K562 (cell line): Measurements from ENCODE around the gene GATAD2B. TPM values are rescaled to one million over a fixed set of nuclear protein-coding genes. Genes with fewer than 3 reads are reported as not detected.
A peak's percentile ranks its signal among the peaks of the same experiment; 100 is the strongest.

Source experiments
- CBX2 ChIP-seq: fragments of 200-600 bp; sonication (generic); IDR thresholded peaks from one replicate; pipeline ENCODE4 v1.6.1; 2012; ENCODE audit warnings: mild to moderate bottlenecking, low read length, inconsistent platforms; ENCODE audit not compliant: insufficient read depth, poor library complexity, severe bottlenecking
- DPF2 ChIP-seq: fragments of 450-650 bp; IDR thresholded peaks from 2 replicates; pipeline ENCODE4 v1.6.1; 2016
- FIP1L1 ChIP-seq: fragments of 200-400 bp; formaldehyde crosslinking; IDR thresholded peaks from 2 replicates; pipeline ENCODE4 v1.6.1; 2018; ENCODE audit warnings: mild to moderate bottlenecking, low read depth, low read length; ENCODE audit not compliant: poor library complexity, severe bottlenecking
- HMG20A ChIP-seq: fragments of 450-650 bp; formaldehyde crosslinking; conservative IDR thresholded peaks from 2 replicates; pipeline ENCODE4 v1.4.0; 2020; ENCODE audit warnings: mild to moderate bottlenecking, mixed read lengths
- HNRNPH1 ChIP-seq: fragments of 200-400 bp; formaldehyde crosslinking; optimal IDR thresholded peaks from 2 replicates; pipeline ENCODE3; 2017; ENCODE audit warnings: low read depth, mild to moderate bottlenecking, low read length, moderate library complexity
- IRF2 ChIP-seq: sonication (generic); formaldehyde crosslinking; IDR thresholded peaks from 2 replicates; pipeline ENCODE4 v1.8.1; 2022; ENCODE audit warnings: mild to moderate bottlenecking, missing genetic modification reagents
- KDM1A ChIP-seq, 2 experiments: fragments of 450-650 bp; IDR thresholded peaks; 2 replicates each; pipeline ENCODE4 v1.6.1; 2016; ENCODE audit warnings: mild to moderate bottlenecking in 2 of 2
- KLF10 ChIP-seq: fragments of 250-450 bp; sonication (Bioruptor Pico); IDR thresholded peaks from 2 replicates; pipeline ENCODE4 v1.6.1; 2021; ENCODE audit warnings: matching md5 sums
- MCM2 ChIP-seq: fragments of 450-650 bp; IDR thresholded peaks from 2 replicates; pipeline ENCODE4 v1.6.1; 2017; ENCODE audit warnings: low read depth, mild to moderate bottlenecking
- MCM3 ChIP-seq: fragments of 450-650 bp; IDR thresholded peaks from 2 replicates; pipeline ENCODE4 v1.6.1; 2016
- NR2C2 ChIP-seq, 2 experiments: fragments of 200-800 bp in 1 of 2; sonication (Bioruptor generic) in 1 of 2; sonication (generic) in 1 of 2; formaldehyde crosslinking in 1 of 2; IDR thresholded peaks; 2 replicates each; pipeline versions ENCODE4 v1.6.1 to v1.8.0; 2016 to 2022; ENCODE audit warnings: mild to moderate bottlenecking in 1 of 2, missing compliant biosample characterization in 1 of 2, missing genetic modification characterization in 1 of 2, missing genetic modification reagents in 1 of 2
- NR4A1 ChIP-seq, 2 experiments: fragments of 250-450 bp in 1 of 2; fragments of 450-650 bp in 1 of 2; sonication (Bioruptor Pico) in 1 of 2; IDR thresholded peaks; 2 replicates each; pipeline versions ENCODE4 v1.4.0 to v1.6.1; 2016 to 2020; ENCODE audit warnings: mild to moderate bottlenecking in 2 of 2, missing compliant biosample characterization in 1 of 2, missing genetic modification characterization in 1 of 2, moderate library complexity in 1 of 2
- NRF1 ChIP-seq, 2 experiments: fragments of 450-650 bp; IDR thresholded peaks in 1 of 2; conservative IDR thresholded peaks in 1 of 2; 2 replicates each; pipeline ENCODE4 v1.6.1; 2014; ENCODE audit warnings: mild to moderate bottlenecking in 2 of 2
- POLR3A ChIP-seq: IDR thresholded peaks from 2 replicates; pipeline ENCODE4 v1.6.1; 2011; ENCODE audit warnings: borderline replicate concordance, mild to moderate bottlenecking, moderate library complexity; ENCODE audit not compliant: insufficient read length, insufficient read depth; ENCODE audit errors: extremely low read depth
- PTBP1 ChIP-seq: fragments of 200-400 bp; formaldehyde crosslinking; IDR thresholded peaks from 2 replicates; pipeline ENCODE4 v1.6.1; 2017; ENCODE audit warnings: low read depth, low read length
- RBM15 ChIP-seq: fragments of 200-400 bp; formaldehyde crosslinking; IDR thresholded peaks from 2 replicates; pipeline ENCODE4 v1.6.1; 2018; ENCODE audit warnings: mild to moderate bottlenecking, low read length, moderate library complexity; ENCODE audit not compliant: insufficient read depth
- SAFB ChIP-seq: fragments of 200-400 bp; formaldehyde crosslinking; IDR thresholded peaks from 2 replicates; pipeline ENCODE4 v1.6.1; 2017; ENCODE audit warnings: low read depth, low read length, borderline replicate concordance
- SETDB1 ChIP-seq: IDR thresholded peaks from one replicate; pipeline ENCODE4 v1.6.1; 2012; ENCODE audit warnings: low read length, control low read depth, inconsistent platforms
- SUPT5H ChIP-seq: fragments of 450-650 bp; IDR thresholded peaks from 2 replicates; pipeline ENCODE4 v1.6.1; 2016
- TBP ChIP-seq: optimal IDR thresholded peaks from 2 replicates; pipeline ENCODE3; 2011; ENCODE audit warnings: low read depth, low read length, improper control_type of control experiment
- TCF7L2 ChIP-seq: fragments of 150-350 bp; IDR thresholded peaks from 2 replicates; pipeline ENCODE4 v1.6.1; 2016; ENCODE audit warnings: low read depth, mild to moderate bottlenecking, low read length, moderate library complexity
- TEAD1 ChIP-seq, 2 experiments: fragments of 450-650 bp in 1 of 2; sonication (generic) in 1 of 2; formaldehyde crosslinking; IDR thresholded peaks; 2 replicates each; pipeline versions ENCODE4 v1.4.0 to v1.8.0; 2020 to 2022; ENCODE audit warnings: mild to moderate bottlenecking in 2 of 2, missing genetic modification reagents in 1 of 2
- TRIM28 ChIP-seq: fragments of 450-650 bp; IDR thresholded peaks from 2 replicates; pipeline ENCODE4 v1.6.1; 2017
- YBX1 ChIP-seq: fragments of 450-650 bp; IDR thresholded peaks from 2 replicates; pipeline ENCODE4 v1.7.1; 2016; ENCODE audit warnings: mild to moderate bottlenecking
- ZFP1 ChIP-seq: fragments of 450-650 bp; formaldehyde crosslinking; IDR thresholded peaks from 2 replicates; pipeline ENCODE4 v1.4.0; 2020; ENCODE audit warnings: mild to moderate bottlenecking, mixed read lengths
- ZFPM2 ChIP-seq: fragments of 250-450 bp; sonication (Bioruptor Pico); IDR thresholded peaks from 2 replicates; pipeline ENCODE4 v1.5.1; 2022; ENCODE audit warnings: mild to moderate bottlenecking
- ZNF184 ChIP-seq: sonication (generic); formaldehyde crosslinking; IDR thresholded peaks from 2 replicates; pipeline ENCODE4 v1.5.0; 2020; ENCODE audit warnings: missing genetic modification reagents
- ZNF212 ChIP-seq: fragments of 450-650 bp; formaldehyde crosslinking; IDR thresholded peaks from 2 replicates; pipeline ENCODE4 v1.4.0; 2020; ENCODE audit warnings: mild to moderate bottlenecking
- ZNF324 ChIP-seq: fragments of 250-450 bp; sonication (Bioruptor Pico); IDR thresholded peaks from 2 replicates; pipeline ENCODE4 v1.4.0; 2020; ENCODE audit warnings: mild to moderate bottlenecking
- ZNF511 ChIP-seq: sonication (generic); formaldehyde crosslinking; IDR thresholded peaks from 2 replicates; pipeline ENCODE4 v1.8.0; 2022; ENCODE audit warnings: mild to moderate bottlenecking, missing genetic modification reagents
- polyA plus RNA-seq, 8 experiments: library from polyadenylated mRNA; depleted of rRNA in 4 of 8; stranded (reverse) in 5 of 8; unstranded in 3 of 8; fragments of >200 nt; fragmentation: Nextera tagmentation in 2 of 8; fragmentation: Illumina TruSeq in 1 of 8; extraction: Ambion mirVana in 2 of 8; extraction: Trizol in 1 of 8; gene quantifications; 2 replicates each; pipeline versions ENCODE4 v1.2.1 to v1.2.3, GENCODE V29; 2011 to 2014; ENCODE audit warnings: inconsistent platforms in 1 of 8, missing spikeins in 1 of 8
- total RNA-seq, 7 experiments: library from RNA; depleted of rRNA in 6 of 7; stranded (reverse); fragments of >200 nt in 6 of 7; fragmentation: Illumina TruSeq in 2 of 7; extraction: Trizol in 2 of 7; gene quantifications; 2 replicates each; pipeline versions ENCODE4 v1.2.1 to v1.2.3, GENCODE V29; 2011 to 2021; ENCODE audit warnings: low replicate concordance in 1 of 7
- TF ChIP-seq, protein P1 (sequence below): sonication (generic); formaldehyde crosslinking; IDR thresholded peaks from 2 replicates; pipeline ENCODE4 v1.9.0; 2022; ENCODE audit warnings: mild to moderate bottlenecking, missing genetic modification reagents

Gene GATAD2B
- total and polyA plus RNA-seq, 9 of the 15 experiments (the other 6 are each of a cell fraction or from before 2014, with no cell fraction given) = 1.5 to 40.2 (median 4.9) TPM

DNA sequence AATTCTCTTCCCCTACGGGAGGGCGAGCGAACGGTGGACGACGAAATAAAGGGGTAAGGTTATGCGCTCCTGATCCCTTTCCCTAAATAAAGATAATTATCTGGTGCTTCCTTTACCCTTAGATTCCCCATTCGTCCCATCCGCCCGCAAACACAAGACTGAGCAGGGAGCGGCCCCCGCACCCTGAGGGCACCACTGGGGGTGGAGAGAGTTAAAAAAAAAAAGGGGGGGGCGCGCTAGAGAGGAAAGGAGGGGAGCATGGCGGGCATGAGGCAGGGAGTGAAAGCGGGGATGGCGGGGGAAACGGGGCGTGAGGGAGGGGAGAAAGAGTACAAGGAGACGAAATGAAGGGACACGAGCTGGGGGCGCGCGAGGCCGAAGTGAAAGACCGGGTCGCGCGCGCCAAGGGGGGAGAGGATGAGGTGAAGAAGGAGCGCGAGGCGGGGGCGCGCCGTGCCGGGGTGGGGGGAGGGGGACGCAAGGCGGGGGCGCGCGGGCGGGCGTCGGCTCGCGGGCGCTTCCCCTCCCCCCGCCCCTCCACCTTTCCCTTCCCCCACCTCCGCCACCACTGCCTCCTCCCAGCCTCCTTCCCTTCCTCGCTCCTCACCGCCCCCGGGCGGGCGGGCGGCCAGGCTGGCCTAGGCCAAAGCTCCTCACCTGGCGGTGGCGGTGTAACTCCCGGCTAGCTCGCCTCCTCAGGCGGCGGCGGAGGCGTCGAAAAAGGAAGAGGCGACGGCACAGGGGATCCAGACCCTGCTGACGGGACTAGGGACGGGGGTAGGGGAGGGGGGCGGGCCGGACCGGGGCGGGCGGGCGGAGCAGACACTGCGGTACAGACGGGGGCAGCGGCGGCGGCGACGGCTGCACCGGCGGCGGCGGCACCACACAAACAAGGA, 448 bp downstream of the GATAD2B start (continued):
- no peak for TF ChIP-seq NRF1 (conservative IDR thresholded peaks at IDR 0.05 in 1 of 2, IDR thresholded peaks at IDR 0.05 in 1 of 2)
- no peak for TF ChIP-seq NR4A1 (CRISPR knock-in tag; IDR thresholded peaks at IDR 0.05)
- TF ChIP-seq NR4A1 (tag; IDR thresholded peaks at IDR 0.05) = no peak
- peak in 1 of 2 experiments; percentile 52; a peak in 1 of 4 replicates for TF ChIP-seq KDM1A (IDR thresholded peaks at IDR 0.05)
- no peak for TF ChIP-seq SETDB1
- peak in 1 of 2 experiments; percentile 64; a peak in 1 of 4 replicates for TF ChIP-seq TEAD1 (CRISPR knock-in tag; IDR thresholded peaks at IDR 0.05)
- peak; percentile 51; the same call in 1 of the 2 replicates for TF ChIP-seq ZNF511
- no peak for TF ChIP-seq RBM15
- TF ChIP-seq, protein P1, sequence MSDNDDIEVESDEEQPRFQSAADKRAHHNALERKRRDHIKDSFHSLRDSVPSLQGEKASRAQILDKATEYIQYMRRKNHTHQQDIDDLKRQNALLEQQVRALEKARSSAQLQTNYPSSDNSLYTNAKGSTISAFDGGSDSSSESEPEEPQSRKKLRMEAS (CRISPR knock-in tag) = peak; percentile 46; the same call in 1 of the 2 replicates
- no peak for TF ChIP-seq MCM3
- no peak for TF ChIP-seq PTBP1
- TF ChIP-seq FIP1L1 = peak; percentile 64
- TF ChIP-seq KLF10 = no peak
- TF ChIP-seq HNRNPH1 = no peak
- TF ChIP-seq POLR3A = no peak
- TF ChIP-seq SUPT5H = peak; percentile 69
- no peak for TF ChIP-seq NR2C2 (CRISPR knock-in tag; IDR thresholded peaks at IDR 0.05)
- 0 out of 2 replicates have a peak, but pooled peaks have one; percentile 39 for TF ChIP-seq NR2C2 (tag; IDR thresholded peaks at IDR 0.05)
- TF ChIP-seq IRF2 (CRISPR knock-in tag) = no peak
- no peak for TF ChIP-seq ZFP1 (CRISPR knock-in tag)
- no peak for TF ChIP-seq SAFB
- TF ChIP-seq CBX2 = no peak
- no peak for TF ChIP-seq TCF7L2
- no peak for TF ChIP-seq ZNF324 (CRISPR knock-in tag)
- TF ChIP-seq ZFPM2 = no peak
- TF ChIP-seq TRIM28 = no peak
- TF ChIP-seq DPF2 = peak; percentile 52
- no peak for TF ChIP-seq ZNF212 (CRISPR knock-in tag)
- TF ChIP-seq ZNF184 = no peak
- TF ChIP-seq HMG20A (CRISPR knock-in tag) = no peak
- no peak for TF ChIP-seq YBX1
- TF ChIP-seq TBP = peak; percentile 58
- TF ChIP-seq MCM2 = no peak
